GM19455 (cell line): ENCODE measurements around the gene DNAI2.

Experiments
- ATAC-seq: cut with Tn5 transposase; IDR thresholded peaks from one replicate; pipeline ENCODE4 v1.9.1; 2021; ENCODE audit not compliant: unreplicated experiment

Gene DNAI2

GRCh38 chr17:74336307-74336706 lies 62.3 kb downstream of the DNAI2 start:
- no peak for ATAC-seq

DNA sequence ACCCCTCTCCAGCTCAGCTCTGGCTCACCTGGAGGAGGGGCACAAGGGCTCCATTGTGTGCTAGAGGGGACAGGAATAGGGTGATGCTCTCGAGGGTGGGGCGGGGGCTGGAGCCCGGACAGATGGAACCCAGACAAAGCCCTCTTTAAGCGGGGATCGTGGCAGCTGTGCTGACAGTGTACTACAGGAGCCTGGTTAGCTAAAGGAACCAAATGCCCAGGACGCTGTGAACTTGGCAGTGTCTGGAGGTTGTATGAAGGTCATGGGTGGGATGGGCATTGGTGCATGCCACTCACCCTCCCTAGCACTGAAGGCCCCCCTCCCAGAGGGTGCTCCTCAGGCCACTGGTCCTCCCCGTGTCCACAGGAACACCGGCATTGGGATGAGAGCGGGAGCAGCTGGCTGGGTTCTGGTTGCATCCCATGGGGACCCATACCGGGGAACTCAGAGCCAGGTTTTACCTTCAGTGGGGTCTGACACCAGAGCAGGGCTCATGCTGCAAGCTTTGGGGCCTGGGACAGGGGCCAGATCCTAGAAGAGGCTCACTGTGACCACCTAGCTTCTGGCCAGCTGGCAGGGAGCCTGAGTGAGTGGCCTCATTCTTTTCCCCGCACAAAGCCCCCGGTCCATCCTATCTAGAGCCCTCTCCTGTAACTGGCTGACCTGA lies 63.9 kb downstream of the DNAI2 start:
- no peak for ATAC-seq

- ATAC-seq = no peak
These were observed 65.6 kb downstream of the DNAI2 start for GRCh38 chr17:74339537-74340195.

GRCh38 chr17:74340470-74341023 lies 66.5 kb downstream of the DNAI2 start:
- ATAC-seq = no peak

GRCh38 chr17:74342224-74342623 lies 68.2 kb downstream of the DNAI2 start:
- no peak for ATAC-seq

GRCh38 chr17:74343121-74343520 lies 69.1 kb downstream of the DNAI2 start:
- ATAC-seq = no peak

- ATAC-seq = no peak
These were observed 69.7 kb downstream of the DNAI2 start for GRCh38 chr17:74343526-74344284.

- ATAC-seq = no peak
These were observed 70.6 kb downstream of the DNAI2 start for GRCh38 chr17:74344658-74345057.

- ATAC-seq = no peak
These were observed 71.6 kb downstream of the DNAI2 start for GRCh38 chr17:74345433-74346241.

- no peak for ATAC-seq
These were observed 73.6 kb downstream of the DNAI2 start for GRCh38 chr17:74347646-74348045.

- no peak for ATAC-seq
These were observed 75.1 kb downstream of the DNAI2 start for GRCh38 chr17:74349120-74349519.

DNA sequence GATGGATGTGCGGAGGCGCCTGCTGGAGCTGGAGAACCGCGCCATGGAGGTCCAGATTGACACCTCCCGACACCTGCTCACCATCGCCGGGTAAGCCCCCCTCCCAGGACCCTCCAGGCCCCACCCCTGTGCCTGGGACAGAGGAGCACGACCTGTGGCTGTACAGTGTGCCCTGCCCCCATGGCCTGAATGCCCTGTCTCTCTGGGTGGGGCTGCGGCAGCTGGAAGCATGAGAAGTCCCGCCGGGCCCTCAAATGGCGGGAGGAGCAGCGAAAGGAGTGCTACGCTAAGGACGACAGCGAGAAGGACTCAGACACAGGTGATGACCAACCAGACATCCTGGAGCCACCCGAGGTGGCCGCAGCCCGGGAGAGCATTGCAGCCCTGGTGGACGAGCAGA lies 76.5 kb downstream of the DNAI2 start:
- ATAC-seq = no peak

DNA sequence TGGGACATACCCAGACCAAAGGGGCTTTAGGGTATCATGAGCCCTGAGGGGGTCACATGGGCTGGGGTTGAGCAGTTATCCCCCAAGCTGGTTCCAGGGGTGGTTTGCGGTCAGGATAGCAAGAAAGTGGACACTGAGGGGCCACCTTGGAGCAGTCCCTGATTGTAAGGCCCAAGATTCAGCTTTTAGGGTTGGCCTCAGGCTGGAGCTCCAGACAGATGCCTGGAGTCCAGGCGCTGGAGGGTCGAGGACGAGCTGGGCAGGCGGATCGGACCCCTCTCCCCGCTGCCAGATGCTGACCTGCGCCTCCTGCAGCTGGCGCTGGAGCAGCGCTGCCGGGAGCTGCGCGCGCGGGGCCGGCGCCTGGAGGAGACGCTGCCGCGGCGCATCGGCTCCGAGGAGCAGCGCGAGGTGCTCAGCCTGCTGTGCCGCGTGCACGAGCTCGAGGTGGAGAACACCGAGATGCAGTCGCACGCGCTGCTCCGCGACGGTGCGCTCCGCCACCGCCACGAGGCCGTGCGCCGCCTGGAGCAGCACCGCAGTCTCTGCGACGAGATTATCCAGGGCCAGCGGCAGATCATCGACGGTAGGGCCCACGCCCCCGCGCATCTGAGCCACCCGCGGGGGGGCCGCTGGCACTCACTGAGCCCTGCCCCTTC lies 77.6 kb downstream of the DNAI2 start:
- no peak for ATAC-seq

DNA sequence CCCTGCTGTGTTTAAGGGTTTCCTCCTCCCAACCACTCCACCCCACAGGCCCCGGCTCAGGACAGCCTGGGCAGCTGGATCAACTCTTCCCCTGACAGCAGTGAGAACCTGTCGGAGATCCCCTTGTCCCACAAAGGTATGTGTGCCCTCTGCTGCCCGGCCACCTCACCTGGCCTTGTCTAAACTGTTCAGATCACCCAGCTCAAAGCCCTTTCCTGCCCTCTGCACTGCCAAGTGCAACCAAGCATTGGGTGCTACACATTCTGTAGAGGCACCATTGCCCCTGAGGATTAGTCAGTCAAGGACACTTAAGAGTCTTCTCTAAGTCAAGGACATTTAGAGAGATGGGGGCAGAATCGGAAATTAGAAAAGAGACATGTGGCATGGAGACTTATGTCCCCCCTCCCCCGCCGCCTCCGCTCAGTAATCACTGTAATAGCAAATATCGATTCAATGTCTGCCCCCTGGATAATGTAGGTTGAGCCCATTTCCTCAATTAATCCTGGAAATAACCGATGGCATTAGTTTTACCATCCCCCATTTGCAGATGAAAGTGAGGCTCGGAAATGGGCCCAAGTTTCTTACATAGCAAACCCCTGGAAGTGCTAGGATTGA lies 79.5 kb downstream of the DNAI2 start:
- no peak for ATAC-seq

GRCh38 chr17:74354123-74354522 lies 80.1 kb downstream of the DNAI2 start:
- ATAC-seq = no peak

- ATAC-seq = no peak
These were observed 80.5 kb downstream of the DNAI2 start for GRCh38 chr17:74354561-74354960.

- ATAC-seq = no peak
These were observed 81.0 kb downstream of the DNAI2 start for GRCh38 chr17:74355065-74355464.

DNA sequence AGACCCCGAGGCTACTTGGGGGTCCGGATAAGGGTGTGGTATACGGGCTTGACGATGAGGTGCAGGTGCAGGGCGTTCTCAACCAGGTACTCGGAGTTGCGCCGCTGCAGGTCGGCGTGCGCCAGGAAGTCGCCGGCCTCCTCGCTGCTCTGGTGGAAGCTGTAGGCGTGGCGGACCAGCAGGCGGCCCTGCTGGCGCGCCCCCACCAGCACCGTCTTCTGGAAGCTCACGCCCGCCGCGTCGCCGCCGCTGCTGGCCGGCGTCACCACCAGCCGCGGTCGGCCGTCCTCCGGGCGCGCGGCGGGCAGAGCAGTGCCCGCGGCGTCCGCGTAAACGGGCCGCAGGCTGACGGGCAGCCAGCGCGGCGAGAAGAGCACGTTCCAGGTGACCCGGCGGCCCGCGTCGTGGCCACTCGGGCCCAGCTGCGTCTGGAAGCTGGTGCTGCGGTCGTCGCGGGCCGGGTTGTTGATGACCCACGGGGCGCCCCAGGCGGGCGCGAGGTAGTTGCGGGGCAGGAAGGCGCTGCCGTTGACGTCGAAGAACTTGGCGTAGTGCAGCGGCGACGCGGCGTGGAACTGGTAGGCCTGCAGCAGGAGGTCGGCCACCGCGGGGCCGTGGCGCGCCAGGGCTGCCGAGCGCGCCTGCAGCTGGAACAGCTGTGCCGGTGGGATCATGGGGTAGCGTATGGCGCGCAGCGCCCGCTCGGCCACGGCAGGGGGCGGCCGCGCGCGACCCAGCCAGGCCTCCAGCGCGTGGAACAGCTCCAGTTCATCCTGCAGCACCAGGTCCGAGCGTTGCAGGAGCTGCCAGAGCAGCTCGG lies 82.8 kb downstream of the DNAI2 start:
- no peak for ATAC-seq

DNA sequence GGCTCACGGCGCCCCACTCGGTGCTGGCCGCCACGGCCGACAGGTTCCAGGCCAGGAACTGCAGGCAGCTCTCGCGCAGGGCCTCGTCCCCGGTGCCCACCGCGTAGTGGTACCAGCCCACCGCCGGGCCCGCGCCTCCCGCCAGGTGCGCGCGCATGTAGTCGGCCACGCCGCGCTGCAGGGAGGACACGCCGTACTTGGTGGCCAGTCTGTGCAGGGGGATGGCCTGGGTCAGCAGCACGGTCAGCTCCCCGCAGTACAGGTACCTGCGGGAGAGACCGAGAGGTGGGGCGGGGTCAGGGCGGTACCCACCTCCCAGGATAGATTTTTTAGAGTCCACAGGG lies 83.4 kb downstream of the DNAI2 start:
- no peak for ATAC-seq
